Keratinocyte (primary cell): ENCODE measurements around the gene PRPF18. TPM values are rescaled to one million over a fixed set of nuclear protein-coding genes. Genes with fewer than 3 reads are reported as not detected.

ENCODE experiments used
- DNase-seq: peaks from one replicate; pipeline ENCODE4 v3.0.0-alpha.2; 2011; ENCODE audit warnings: low read depth, missing footprints, low spot score
- FAIRE-seq: peaks from 2 replicates; lab custom pipeline; 2011; peaks lifted over from hg19 to GRCh38; lab: Jason Lieb, UNC
- H2AFZ ChIP-seq: 2 replicates; pipeline ENCODE4 v1.6.0; 2012; ENCODE audit warnings: low read length, control low read depth, inconsistent platforms; ENCODE audit not compliant: control insufficient read depth
- H3K27ac ChIP-seq: 2 replicates; pipeline ENCODE4 v1.5.1; 2011; ENCODE audit warnings: low read length; ENCODE audit not compliant: control insufficient read depth, insufficient read depth
- H3K27me3 ChIP-seq: 3 replicates; pipeline ENCODE4 v1.6.0; 2011; ENCODE audit warnings: low read length; ENCODE audit not compliant: control insufficient read depth, insufficient read depth; ENCODE audit errors: extremely low read depth
- H3K36me3 ChIP-seq, 2 experiments: 2 replicates in 1 of 2; 3 replicates in 1 of 2; pipeline ENCODE4 v1.5.1; 2011; ENCODE audit warnings: low read length in 2 of 2, mild to moderate bottlenecking in 1 of 2; ENCODE audit not compliant: control insufficient read depth in 2 of 2, insufficient read depth in 2 of 2; ENCODE audit errors: extremely low read depth in 1 of 2
- H3K4me1 ChIP-seq: 3 replicates; pipeline ENCODE4 v1.5.1; 2011; ENCODE audit warnings: low read length; ENCODE audit not compliant: control insufficient read depth, insufficient read depth; ENCODE audit errors: extremely low read depth
- H3K4me2 ChIP-seq: 3 replicates; pipeline ENCODE4 v1.6.0; 2011; ENCODE audit warnings: low read depth, low read length; ENCODE audit not compliant: control insufficient read depth, insufficient read depth; ENCODE audit errors: extremely low read depth
- H3K4me3 ChIP-seq, 3 experiments: fragments of 200-600 bp in 1 of 3; sonication (generic) in 1 of 3; 2 replicates in 2 of 3; 3 replicates in 1 of 3; pipeline ENCODE4 v1.5.1; 2011 to 2016; ENCODE audit warnings: low read length in 3 of 3, mild to moderate bottlenecking in 3 of 3, control low read depth in 2 of 3, inconsistent platforms in 1 of 3, low read depth in 1 of 3, mixed read lengths in 1 of 3, mixed run types in 1 of 3, moderate library complexity in 1 of 3; ENCODE audit not compliant: control insufficient read depth in 2 of 3, insufficient read depth in 2 of 3; ENCODE audit errors: extremely low read depth in 1 of 3
- H3K79me2 ChIP-seq: 2 replicates; pipeline ENCODE4 v1.6.0; 2012; ENCODE audit warnings: low read length; ENCODE audit not compliant: control insufficient read depth, insufficient read depth
- H3K9ac ChIP-seq: 3 replicates; pipeline ENCODE4 v1.6.0; 2011; ENCODE audit warnings: low read length; ENCODE audit not compliant: control insufficient read depth, insufficient read depth; ENCODE audit errors: extremely low read depth
- H3K9me1 ChIP-seq: 3 replicates; pipeline ENCODE4 v1.6.0; 2011; ENCODE audit warnings: low read length; ENCODE audit not compliant: control insufficient read depth, insufficient read depth; ENCODE audit errors: extremely low read depth
- H3K9me3 ChIP-seq: 2 replicates; pipeline ENCODE4 v1.5.1; 2012; ENCODE audit warnings: low read depth, low read length; ENCODE audit not compliant: control insufficient read depth
- H4K20me1 ChIP-seq: 3 replicates; pipeline ENCODE4 v1.6.0; 2011; ENCODE audit warnings: low read length; ENCODE audit not compliant: control insufficient read depth, insufficient read depth; ENCODE audit errors: extremely low read depth
- CTCF ChIP-seq, 3 experiments: IDR thresholded peaks in 1 of 3; conservative IDR thresholded peaks in 1 of 3; optimal IDR thresholded peaks in 1 of 3; 2 replicates in 2 of 3; 3 replicates in 1 of 3; pipeline versions ENCODE3 to v1.5.1; 2011; ENCODE audit warnings: low read length in 3 of 3, mild to moderate bottlenecking in 3 of 3, moderate library complexity in 2 of 3, control low read depth in 1 of 3, inconsistent platforms in 1 of 3; ENCODE audit not compliant: insufficient read depth in 2 of 3; ENCODE audit errors: extremely low read depth in 1 of 3
- EZH2 ChIP-seq: IDR thresholded peaks from one replicate; pipeline ENCODE4 v1.6.1; 2012; ENCODE audit warnings: inconsistent platforms, mild to moderate bottlenecking, low read length, moderate library complexity
- dilution Hi-C: fragments of 300-500 bp; cut with MboI; formaldehyde crosslinking; loops from one replicate; pipeline ENCODE4 v1.7.0; 2020; ENCODE audit warnings: low sequenced_read_pairs; ENCODE audit not compliant: extremely low pct_ligation_motif_present
- polyA plus RNA-seq, 5 experiments: library from polyadenylated mRNA; depleted of rRNA in 3 of 5; stranded (reverse) in 3 of 5; stranded (forward) in 1 of 5; unstranded in 1 of 5; fragments of >200 nt; gene quantifications; 1 replicate in 1 of 5; 2 replicates in 3 of 5; 3 replicates in 1 of 5; pipeline versions ENCODE4 v1.2.1 to v1.2.3, GENCODE V29; 2011 to 2012; ENCODE audit warnings: missing spikeins in 2 of 5, low read depth in 1 of 5, low replicate concordance in 1 of 5

Gene PRPF18
- polyA plus RNA-seq, 1 donor (not counting 4 experiments of a cell fraction or from before 2014, with no cell fraction given): 28.0 TPM

GRCh38 chr10:13658264-13658663 is 71.5 kb downstream of the PRPF18 start:
- H3K4me1 ChIP-seq: peaks cover 23% of the 10 kb centered on the region
- no peak for DNase-seq
- dilution Hi-C loops: no loop called here
- no peaks in the 10 kb centered on the region for H4K20me1 ChIP-seq
- FAIRE-seq: no peak
- no peak overlapping the region for H3K27ac ChIP-seq
- H3K79me2 ChIP-seq: no peaks in the 10 kb centered on the region
- no peak overlapping the region for H3K4me2 ChIP-seq
- H3K9me3 ChIP-seq: no peaks in the 10 kb centered on the region
- no peak overlapping the region for H3K4me3 ChIP-seq
- no peak overlapping the region for H3K9ac ChIP-seq
- no peaks in the 10 kb centered on the region for H3K9me1 ChIP-seq
- H3K27me3 ChIP-seq: no peaks in the 10 kb centered on the region
- H3K36me3 ChIP-seq: peaks cover 12 to 38% of the 10 kb centered on the region in 2 experiments
- TF ChIP-seq EZH2 (no peak), CTCF (optimal IDR thresholded peaks at IDR 0.05 in 1 of 3, IDR thresholded peaks at IDR 0.05 in 1 of 3, conservative IDR thresholded peaks at IDR 0.05 in 1 of 3; ENCODE audit: extremely low read depth in 1 of 3, insufficient read depth in 2 of 3, low read length in 3 of 3) (no peak)
- H2AFZ ChIP-seq: no peak overlapping the region

DNA sequence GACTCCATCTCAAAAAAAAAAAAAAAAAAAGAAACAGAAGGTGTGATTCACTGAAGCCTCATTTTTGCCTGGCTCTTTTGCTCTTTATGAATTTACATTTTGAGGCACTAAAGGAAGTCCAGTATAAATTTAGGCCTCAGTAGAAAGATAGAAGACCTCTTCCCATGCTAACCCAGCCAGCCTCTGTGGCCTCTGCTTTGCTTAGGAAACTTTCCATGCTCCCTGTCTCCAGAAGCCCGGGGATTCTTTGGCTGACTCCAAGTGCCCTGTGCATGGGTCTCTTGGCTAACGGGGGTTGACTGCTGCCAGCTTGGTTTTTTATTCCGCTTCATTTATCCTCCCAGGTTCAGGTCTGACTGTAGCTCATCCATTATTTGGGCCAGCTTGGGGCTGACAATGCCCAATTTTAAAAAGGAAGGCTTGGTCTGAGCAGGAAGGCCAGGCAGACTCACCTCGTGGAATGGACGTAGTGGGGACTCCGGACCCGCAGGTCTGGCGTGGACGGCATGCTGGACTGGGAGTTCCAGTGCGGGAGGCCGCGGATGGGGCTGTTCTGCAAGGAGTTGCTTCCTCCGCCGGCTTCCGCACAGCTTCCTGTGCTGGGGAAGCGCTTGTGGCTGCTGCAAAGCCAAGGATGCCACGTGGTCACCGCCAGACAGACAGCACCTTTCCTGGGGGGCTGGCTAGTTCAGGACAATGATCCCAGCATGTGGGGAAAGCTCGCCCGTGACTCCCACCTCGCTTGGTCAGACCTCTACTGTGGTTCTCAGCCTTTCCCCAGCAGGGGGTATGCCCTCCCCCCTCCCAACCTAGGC is 72.3 kb downstream of the PRPF18 start:
- dilution Hi-C loops: no loop called here
- H3K27ac ChIP-seq: no peak overlapping the region

More for the DNA sequence above, 72.3 kb downstream of the PRPF18 start:
- Histone ChIP-seq H4K20me1 (no peaks in the 10 kb centered on the region), H2AFZ (no peak overlapping the region), H3K9me1 (no peaks in the 10 kb centered on the region), H3K4me1 (peaks cover 23% of the 10 kb centered on the region), H3K4me3 (no peak overlapping the region), H3K79me2 (no peaks in the 10 kb centered on the region), H3K36me3 (peaks cover 8 to 30% of the 10 kb centered on the region in 2 experiments), H3K9me3 (no peaks in the 10 kb centered on the region), H3K27me3 (no peaks in the 10 kb centered on the region), H3K4me2 (no peak overlapping the region), H3K9ac (no peak overlapping the region)
- DNase-seq: no peak
- FAIRE-seq: no peak
- TF ChIP-seq CTCF (optimal IDR thresholded peaks at IDR 0.05 in 1 of 3, IDR thresholded peaks at IDR 0.05 in 1 of 3, conservative IDR thresholded peaks at IDR 0.05 in 1 of 3; ENCODE audit: extremely low read depth in 1 of 3, insufficient read depth in 2 of 3, low read length in 3 of 3) (no peak), EZH2 (no peak)
